HG03280 (cell line): ENCODE results near the gene PRR29.
"Not testable (repeated sequence)": the region's sequence is repeated elsewhere in the genome, so short reads cannot be mapped to it uniquely, and the experiment has no call there.

ENCODE experiments used
- ATAC-seq: cut with Tn5 transposase; IDR thresholded peaks from one replicate; pipeline ENCODE4 v1.9.1; 2021; ENCODE audit warnings: mild to moderate bottlenecking, moderate library complexity; ENCODE audit not compliant: unreplicated experiment

The PRR29 gene

GRCh38 chr17:63995626-63996025, 2.5 kb upstream of the PRR29 start:
- no peak for ATAC-seq

- ATAC-seq = no peak
Observed at GRCh38 chr17:63996430-63997182, 1.5 kb upstream of the PRR29 start.

DNA sequence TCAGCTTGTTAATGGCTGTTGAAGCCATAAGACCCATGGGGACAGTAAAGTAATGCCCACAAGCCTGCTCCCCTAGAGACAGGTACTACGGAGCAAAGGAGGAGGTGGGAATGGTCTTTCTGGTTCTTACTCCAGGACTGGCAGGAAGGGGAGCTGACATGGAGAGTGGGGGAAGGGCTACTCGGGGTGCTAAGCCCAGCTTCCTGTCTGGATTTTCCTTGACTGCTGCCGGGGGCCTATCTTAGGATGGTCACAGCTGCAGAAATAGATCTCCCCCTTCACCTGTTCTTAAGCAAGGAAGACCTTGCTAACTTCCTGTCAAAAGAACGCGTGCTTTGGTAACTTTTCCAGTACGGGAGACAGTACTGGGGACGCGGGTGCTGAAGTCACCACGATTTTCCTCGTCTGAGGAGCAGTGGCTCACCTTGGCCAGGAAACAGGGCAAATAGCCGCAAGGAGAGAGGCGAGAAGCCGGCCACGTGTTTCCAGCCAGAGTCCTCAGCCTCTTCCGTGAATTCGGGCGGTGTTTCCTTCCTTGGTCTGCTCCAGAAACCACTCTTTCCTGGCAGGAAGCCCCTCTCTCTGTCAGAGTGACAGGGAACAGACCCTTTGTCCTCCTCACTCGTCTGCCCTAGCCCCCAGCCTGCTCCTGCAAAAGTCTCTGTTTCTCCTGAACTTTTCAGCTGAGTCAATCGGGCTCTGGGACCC, 656 bp upstream of the PRR29 start:
- ATAC-seq = no peak

DNA sequence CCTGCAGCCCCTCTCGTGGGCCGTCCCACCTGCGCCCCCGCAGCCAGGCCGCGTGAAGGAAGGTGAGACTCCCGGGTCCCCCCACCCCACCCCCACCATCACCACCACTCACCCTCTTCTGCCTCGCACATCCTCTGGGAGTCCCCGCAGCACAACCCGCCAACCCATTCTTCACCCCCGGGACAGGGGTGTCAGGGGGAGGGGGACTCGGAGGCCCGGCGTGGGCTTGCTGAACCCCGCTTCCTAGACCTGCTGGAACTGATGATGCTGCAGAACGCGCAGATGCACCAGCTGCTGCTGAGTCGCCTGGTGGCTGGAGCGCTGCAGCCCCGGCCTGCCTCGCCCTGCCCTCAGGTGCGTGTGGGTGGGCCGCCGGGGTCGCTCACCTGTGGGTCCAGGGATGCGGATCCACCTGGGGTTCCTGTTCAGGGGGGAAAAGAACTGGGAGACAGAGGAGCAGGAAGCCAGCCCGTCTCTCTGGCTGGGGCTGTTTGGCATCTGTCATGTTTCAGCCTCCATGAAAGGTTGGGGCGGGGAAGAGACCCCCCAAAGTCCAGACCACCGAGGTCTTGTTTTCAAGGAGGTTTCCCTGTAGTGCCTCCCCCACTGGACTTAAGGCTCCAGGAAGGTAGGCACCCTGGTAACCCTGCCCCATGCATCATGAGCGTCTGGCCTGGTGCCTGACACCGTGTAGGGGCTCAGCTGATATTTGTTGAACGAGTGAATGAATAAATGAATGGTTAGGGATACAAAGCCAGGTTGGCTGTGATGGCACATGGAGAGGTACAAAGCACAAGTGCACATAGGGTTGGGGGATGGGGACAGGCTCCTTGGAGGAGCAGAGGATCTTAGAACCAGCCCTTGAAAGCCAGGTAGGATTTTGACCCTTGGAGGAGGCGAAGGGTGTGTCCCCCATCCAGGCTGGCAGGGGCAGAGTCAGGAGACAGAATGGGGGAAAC, 849 bp downstream of the PRR29 start:
- no peak for ATAC-seq

- no peak for ATAC-seq
Observed at GRCh38 chr17:63999680-64000531, 1.8 kb downstream of the PRR29 start.

GRCh38 chr17:64001091-64001579, 3.0 kb downstream of the PRR29 start:
- ATAC-seq = no peak

GRCh38 chr17:64001763-64002529, 3.8 kb downstream of the PRR29 start:
- ATAC-seq = no peak

- ATAC-seq = no peak
Observed at GRCh38 chr17:64002658-64003525, 4.7 kb downstream of the PRR29 start.

DNA sequence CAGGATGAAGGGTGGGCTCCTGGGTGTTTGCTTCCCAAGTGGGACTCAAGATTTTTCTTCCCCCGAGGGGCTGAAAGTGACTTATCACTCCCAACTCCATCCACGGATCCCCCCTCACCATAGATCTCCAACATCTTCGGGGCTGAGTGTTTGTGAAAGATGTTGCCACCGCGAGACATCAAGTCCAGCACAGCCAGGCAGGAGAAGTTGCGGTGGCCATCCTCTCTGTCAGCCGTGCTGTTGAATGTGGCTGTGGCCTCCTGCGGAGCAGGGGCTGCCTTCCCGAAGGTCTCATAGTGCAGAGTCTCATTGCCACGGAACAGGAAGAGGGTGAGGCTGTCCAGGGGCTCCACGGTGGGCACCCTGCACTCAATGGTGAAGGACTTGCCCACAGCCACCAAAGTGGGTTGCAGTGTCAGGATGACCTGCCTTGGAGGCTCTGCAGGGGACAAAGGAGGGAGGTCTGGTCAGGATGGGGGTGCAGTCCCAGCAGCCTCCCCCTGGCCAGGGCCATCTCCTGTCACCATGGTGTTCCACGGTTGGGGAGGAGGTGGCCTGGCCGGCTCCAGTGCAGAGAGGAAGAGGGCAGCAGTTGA, 5.5 kb downstream of the PRR29 start:
- ATAC-seq = no peak

- ATAC-seq = no peak
Observed at GRCh38 chr17:64004218-64004770, 6.1 kb downstream of the PRR29 start.

- no peak for ATAC-seq
Observed at GRCh38 chr17:64004903-64005733, 7.0 kb downstream of the PRR29 start.

DNA sequence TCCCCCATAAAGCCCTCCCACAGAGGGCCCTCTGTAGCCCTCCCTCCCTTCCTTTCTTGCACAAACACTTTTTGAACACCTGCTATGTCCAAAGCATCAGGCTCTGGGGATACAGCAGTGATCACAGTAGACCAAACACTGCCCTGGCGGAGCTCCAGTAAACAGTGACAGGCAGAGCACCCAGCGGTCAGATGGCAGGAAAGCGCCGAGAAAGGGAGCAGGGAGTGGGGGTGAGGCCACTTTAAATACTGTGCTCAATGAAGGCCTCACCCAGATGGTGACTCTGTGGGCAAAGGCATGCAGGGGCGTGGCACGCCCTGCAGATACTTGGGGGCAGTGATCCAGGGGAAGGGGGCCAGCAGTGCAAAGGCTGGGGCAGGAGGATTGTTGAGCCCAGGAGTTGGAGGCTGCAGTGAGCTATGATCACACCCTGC, 7.6 kb downstream of the PRR29 start:
- no peak for ATAC-seq

GRCh38 chr17:64006361-64007088, 8.4 kb downstream of the PRR29 start:
- no peak for ATAC-seq

DNA sequence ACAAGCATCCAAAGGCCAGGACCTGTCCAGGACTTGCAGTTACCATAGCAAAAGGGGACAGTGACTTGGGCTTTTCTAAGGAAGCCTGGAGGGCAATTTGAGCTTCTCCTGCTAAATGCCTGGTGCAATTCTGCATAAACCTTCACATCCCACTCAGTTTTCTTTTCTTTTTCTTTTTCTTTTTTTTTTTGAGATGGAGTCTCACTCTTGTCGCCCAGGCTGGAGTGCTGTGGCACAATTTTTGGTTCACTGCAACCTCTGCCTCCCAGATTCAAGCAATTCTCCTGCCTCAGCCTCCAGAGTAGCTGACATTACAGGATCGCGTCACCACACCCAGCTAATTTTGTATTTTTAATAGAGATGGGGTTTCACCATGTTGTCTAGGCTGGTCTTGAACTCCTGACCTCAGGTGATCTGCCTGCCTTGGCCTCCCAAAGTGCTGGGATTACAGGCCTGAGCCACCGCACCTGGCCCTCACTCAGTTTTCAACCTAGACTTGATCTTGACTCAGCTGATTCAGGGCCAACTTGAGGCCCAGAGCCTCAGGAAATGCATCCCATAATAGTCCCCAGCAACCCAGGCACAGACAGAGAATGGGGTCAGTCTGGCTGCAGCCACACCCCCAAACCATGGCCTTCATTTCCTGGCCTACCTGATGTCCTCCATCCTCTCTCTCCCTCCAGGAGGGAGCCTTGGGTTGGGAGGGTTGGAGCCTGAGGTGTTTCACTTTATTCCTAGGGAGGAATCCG, 9.1 kb downstream of the PRR29 start:
- not testable (repeated sequence) for ATAC-seq

DNA sequence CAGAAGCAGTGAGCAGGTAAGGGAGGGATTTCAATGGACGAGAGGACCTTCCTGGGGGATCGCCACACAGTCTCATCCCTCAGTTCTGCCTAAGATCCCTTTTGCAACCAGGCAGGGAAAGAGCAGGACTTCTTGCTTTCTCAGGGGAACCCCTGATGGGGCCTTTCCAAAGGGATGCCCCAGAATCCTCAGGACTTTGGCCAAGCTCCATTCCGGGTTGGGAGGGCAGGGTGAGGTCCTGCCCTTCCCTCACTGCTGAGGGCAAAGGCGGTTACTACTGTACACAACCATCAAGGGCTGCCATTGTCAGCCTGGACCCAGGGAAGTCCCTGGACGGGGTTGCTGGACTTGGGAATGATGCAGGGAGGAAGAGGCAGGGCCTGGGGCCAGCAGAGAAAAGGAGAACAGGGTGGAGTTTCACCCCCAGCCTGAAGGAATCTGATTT, 9.7 kb downstream of the PRR29 start:
- no peak for ATAC-seq
